Liver (tissue), 9 donors: ENCODE results near the gene INHBB. TPM values are rescaled to one million over a fixed set of nuclear protein-coding genes. Genes with fewer than 3 reads are reported as not detected.

ENCODE experiments used
- DNase-seq: peaks from one replicate; pipeline ENCODE4 v3.0.0-alpha.2; 2017; ENCODE audit warnings: low spot score
- H3K27ac ChIP-seq, 2 donors: one replicate each; pipeline ENCODE4 v1.7.0; 2013; ENCODE audit warnings: inconsistent platforms in 2 of 2, low read length in 2 of 2, control low read depth in 1 of 2, low read depth in 1 of 2, mild to moderate bottlenecking in 1 of 2
- H3K27me3 ChIP-seq, 4 donors: one replicate each; pipeline versions ENCODE4 v1.6.1 to v1.7.0; 2013; ENCODE audit warnings: low read length in 3 of 4, inconsistent platforms in 1 of 4, mild to moderate bottlenecking in 1 of 4, moderate library complexity in 1 of 4; ENCODE audit not compliant: control insufficient read depth in 4 of 4, insufficient read depth in 4 of 4
- H3K36me3 ChIP-seq, 4 donors: one replicate each; pipeline versions ENCODE4 v1.6.1 to v1.7.0; 2013; ENCODE audit warnings: low read length in 3 of 4, mild to moderate bottlenecking in 3 of 4, low read depth in 1 of 4, moderate library complexity in 1 of 4; ENCODE audit not compliant: control insufficient read depth in 4 of 4, insufficient read depth in 3 of 4
- H3K4me1 ChIP-seq, 4 donors: one replicate each; pipeline versions ENCODE4 v1.6.1 to v1.7.0; 2013; ENCODE audit warnings: low read length in 3 of 4, mild to moderate bottlenecking in 3 of 4, moderate library complexity in 1 of 4; ENCODE audit not compliant: control insufficient read depth in 4 of 4, insufficient read depth in 4 of 4
- H3K4me3 ChIP-seq, 3 donors: one replicate each; pipeline versions ENCODE4 v1.6.1 to v1.7.0; 2013; ENCODE audit warnings: low read length in 3 of 3, control low read depth in 1 of 3, low read depth in 1 of 3, mild to moderate bottlenecking in 1 of 3
- H3K9ac ChIP-seq, 2 donors: one replicate each; pipeline ENCODE4 v1.7.0; 2013; ENCODE audit warnings: low read length in 2 of 2, mild to moderate bottlenecking in 2 of 2, moderate library complexity in 2 of 2, control low read depth in 1 of 2, low read depth in 1 of 2
- H3K9me3 ChIP-seq, 4 donors: one replicate each; pipeline versions ENCODE4 v1.6.1 to v1.7.0; 2013; ENCODE audit warnings: low read length in 3 of 4; ENCODE audit not compliant: control insufficient read depth in 4 of 4
- EGR1 ChIP-seq, 2 donors: IDR thresholded peaks; 2 replicates each; pipeline ENCODE4 v1.6.1; 2016 to 2018; ENCODE audit warnings: antibody characterized with exemption in 2 of 2, low read depth in 2 of 2
- FOXA1 ChIP-seq: IDR thresholded peaks from 2 replicates; pipeline ENCODE4 v1.6.1; 2016; ENCODE audit warnings: antibody characterized with exemption
- FOXA2 ChIP-seq: IDR thresholded peaks from 2 replicates; pipeline ENCODE4 v1.6.1; 2016; ENCODE audit warnings: antibody characterized with exemption
- GABPA ChIP-seq, 2 donors: IDR thresholded peaks in 1 of 2; conservative IDR thresholded peaks in 1 of 2; 2 replicates each; pipeline ENCODE4 v1.6.1; 2016; ENCODE audit warnings: antibody characterized with exemption in 2 of 2, mild to moderate bottlenecking in 1 of 2, moderate library complexity in 1 of 2
- HNF4A ChIP-seq, 2 donors: conservative IDR thresholded peaks; 2 replicates each; pipeline ENCODE4 v1.6.1; 2016; ENCODE audit warnings: antibody characterized with exemption in 2 of 2, mild to moderate bottlenecking in 2 of 2
- HNF4G ChIP-seq: IDR thresholded peaks from 2 replicates; pipeline ENCODE4 v1.6.1; 2016; ENCODE audit warnings: antibody characterized with exemption
- JUND ChIP-seq, 2 donors: IDR thresholded peaks; 2 replicates each; pipeline ENCODE4 v1.6.1; 2016; ENCODE audit warnings: antibody characterized with exemption in 2 of 2
- NR2F2 ChIP-seq: IDR thresholded peaks from 2 replicates; pipeline ENCODE4 v1.6.1; 2016; ENCODE audit warnings: antibody characterized with exemption
- RAD21 ChIP-seq, 2 donors: IDR thresholded peaks; 2 replicates each; pipeline ENCODE4 v1.6.1; 2016; ENCODE audit warnings: antibody characterized with exemption in 2 of 2, mild to moderate bottlenecking in 2 of 2
- RXRA ChIP-seq, 2 donors: IDR thresholded peaks; 2 replicates each; pipeline ENCODE4 v1.6.1; 2017 to 2018; ENCODE audit warnings: antibody characterized with exemption in 2 of 2, mild to moderate bottlenecking in 1 of 2
- SP1 ChIP-seq: IDR thresholded peaks from 2 replicates; pipeline ENCODE4 v1.6.1; 2018; ENCODE audit warnings: antibody characterized with exemption, mild to moderate bottlenecking
- TAF1 ChIP-seq: conservative IDR thresholded peaks from 2 replicates; pipeline ENCODE4 v1.6.1; 2016; ENCODE audit warnings: antibody characterized with exemption, mild to moderate bottlenecking
- YY1 ChIP-seq: IDR thresholded peaks from 2 replicates; pipeline ENCODE4 v1.6.1; 2016; ENCODE audit warnings: antibody characterized with exemption, mild to moderate bottlenecking
- WGBS: extraction: QIAGEN DNeasy Blood & Tissue Kit; methylation state at CpG from one replicate; pipeline ENCODE4 v1.1.7; 2013; 5-methylcytosine and 5-hydroxymethylcytosine counted together
- polyA plus RNA-seq, 2 donors: library from polyadenylated mRNA; stranded (reverse) in 1 of 2; unstranded in 1 of 2; fragments of 200-250 nt in 1 of 2; fragments of >200 nt in 1 of 2; fragmentation: Nextera tagmentation in 1 of 2; extraction: Ambion mirVana in 1 of 2; gene quantifications; one replicate each; pipeline versions ENCODE4 v1.2.1 to v1.2.3, GENCODE V29; 2013 to 2015
- total RNA-seq, 2 donors: library from RNA; depleted of rRNA; stranded (reverse); fragments of >200 nt; gene quantifications; one replicate each; pipeline ENCODE4 v1.2.3, GENCODE V29; 2014
- TF ChIP-seq, protein P1 (sequence below): fragments of 150-350 bp; IDR thresholded peaks from 2 replicates; pipeline ENCODE4 v1.5.1; 2017; ENCODE audit warnings: improper control_type of control experiment, low read depth, low read length; ENCODE audit not compliant: missing input control
- TF ChIP-seq, protein P2 (sequence below): IDR thresholded peaks from 2 replicates; pipeline ENCODE4 v1.6.1; 2016; ENCODE audit warnings: antibody characterized with exemption, mild to moderate bottlenecking
- TF ChIP-seq, protein P3 (sequence below): IDR thresholded peaks from 2 replicates; pipeline ENCODE4 v1.6.1; 2016; ENCODE audit warnings: antibody characterized with exemption
- TF ChIP-seq, protein P4 (sequence below): IDR thresholded peaks from 2 replicates; pipeline ENCODE4 v1.6.1; 2016; ENCODE audit warnings: antibody characterized with exemption
- TF ChIP-seq, protein P5 (sequence below): IDR thresholded peaks from 2 replicates; pipeline ENCODE4 v1.6.1; 2016; ENCODE audit warnings: antibody characterized with exemption
- donor health status: healthy.
- donor health status: healthy.
- donor health status: healthy.
- donor health status: healthy.
- donor health status: healthy.

The INHBB gene
- total and polyA plus RNA-seq, 4 donors, result 0.36 to 7.4 (median 2.1) TPM

DNA sequence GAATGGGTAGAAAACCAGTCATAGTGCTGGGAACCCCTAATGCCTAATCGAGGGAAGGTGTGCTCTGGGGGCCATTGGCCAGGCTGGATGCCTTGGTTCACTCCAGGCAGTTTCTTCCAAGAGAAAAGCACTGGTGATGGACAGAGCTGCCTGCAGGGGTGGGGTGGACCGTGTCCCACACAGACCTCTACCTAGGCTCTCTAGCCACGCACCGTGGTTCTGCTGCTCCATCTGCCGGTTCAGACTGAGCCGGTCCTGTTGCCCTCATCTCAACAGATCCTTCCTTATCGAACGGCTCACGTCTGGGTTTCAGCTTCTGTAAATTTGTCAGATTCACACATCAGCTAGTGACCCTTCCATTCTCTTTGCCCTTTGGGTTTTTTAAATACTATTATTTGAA is 46.9 kb upstream of the INHBB start:
- no peak overlapping the region for H3K27ac ChIP-seq
- DNase-seq, result no peak
- no peak overlapping the region for H3K4me3 ChIP-seq
- 96% methylated on average over 9 of the region's 9 CpGs for whole genome bisulfite sequencing
- no peaks in the 10 kb centered on the region for H3K9me3 ChIP-seq
- no peaks in the 10 kb centered on the region for H3K27me3 ChIP-seq
- peaks cover 0 to 9% (median 5%) of the 10 kb centered on the region in 4 donors for H3K36me3 ChIP-seq
- H3K4me1 ChIP-seq, result no peaks in the 10 kb centered on the region
- TF ChIP-seq EGR1 (IDR thresholded peaks at IDR 0.05; ENCODE audit: low read depth in 2 of 2) (no peak), FOXA2 (no peak), SP1 (no peak), TAF1 (no peak), GABPA (IDR thresholded peaks at IDR 0.05 in 1 of 2, conservative IDR thresholded peaks at IDR 0.05 in 1 of 2) (no peak), RAD21 (IDR thresholded peaks at IDR 0.05) (no peak), HNF4A (conservative IDR thresholded peaks at IDR 0.05) (no peak), NR2F2 (no peak), RXRA (IDR thresholded peaks at IDR 0.05) (no peak), FOXA1 (no peak), YY1 (no peak)
- TF ChIP-seq, protein P1, sequence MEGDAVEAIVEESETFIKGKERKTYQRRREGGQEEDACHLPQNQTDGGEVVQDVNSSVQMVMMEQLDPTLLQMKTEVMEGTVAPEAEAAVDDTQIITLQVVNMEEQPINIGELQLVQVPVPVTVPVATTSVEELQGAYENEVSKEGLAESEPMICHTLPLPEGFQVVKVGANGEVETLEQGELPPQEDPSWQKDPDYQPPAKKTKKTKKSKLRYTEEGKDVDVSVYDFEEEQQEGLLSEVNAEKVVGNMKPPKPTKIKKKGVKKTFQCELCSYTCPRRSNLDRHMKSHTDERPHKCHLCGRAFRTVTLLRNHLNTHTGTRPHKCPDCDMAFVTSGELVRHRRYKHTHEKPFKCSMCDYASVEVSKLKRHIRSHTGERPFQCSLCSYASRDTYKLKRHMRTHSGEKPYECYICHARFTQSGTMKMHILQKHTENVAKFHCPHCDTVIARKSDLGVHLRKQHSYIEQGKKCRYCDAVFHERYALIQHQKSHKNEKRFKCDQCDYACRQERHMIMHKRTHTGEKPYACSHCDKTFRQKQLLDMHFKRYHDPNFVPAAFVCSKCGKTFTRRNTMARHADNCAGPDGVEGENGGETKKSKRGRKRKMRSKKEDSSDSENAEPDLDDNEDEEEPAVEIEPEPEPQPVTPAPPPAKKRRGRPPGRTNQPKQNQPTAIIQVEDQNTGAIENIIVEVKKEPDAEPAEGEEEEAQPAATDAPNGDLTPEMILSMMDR, result no peak
- TF ChIP-seq, protein P2, sequence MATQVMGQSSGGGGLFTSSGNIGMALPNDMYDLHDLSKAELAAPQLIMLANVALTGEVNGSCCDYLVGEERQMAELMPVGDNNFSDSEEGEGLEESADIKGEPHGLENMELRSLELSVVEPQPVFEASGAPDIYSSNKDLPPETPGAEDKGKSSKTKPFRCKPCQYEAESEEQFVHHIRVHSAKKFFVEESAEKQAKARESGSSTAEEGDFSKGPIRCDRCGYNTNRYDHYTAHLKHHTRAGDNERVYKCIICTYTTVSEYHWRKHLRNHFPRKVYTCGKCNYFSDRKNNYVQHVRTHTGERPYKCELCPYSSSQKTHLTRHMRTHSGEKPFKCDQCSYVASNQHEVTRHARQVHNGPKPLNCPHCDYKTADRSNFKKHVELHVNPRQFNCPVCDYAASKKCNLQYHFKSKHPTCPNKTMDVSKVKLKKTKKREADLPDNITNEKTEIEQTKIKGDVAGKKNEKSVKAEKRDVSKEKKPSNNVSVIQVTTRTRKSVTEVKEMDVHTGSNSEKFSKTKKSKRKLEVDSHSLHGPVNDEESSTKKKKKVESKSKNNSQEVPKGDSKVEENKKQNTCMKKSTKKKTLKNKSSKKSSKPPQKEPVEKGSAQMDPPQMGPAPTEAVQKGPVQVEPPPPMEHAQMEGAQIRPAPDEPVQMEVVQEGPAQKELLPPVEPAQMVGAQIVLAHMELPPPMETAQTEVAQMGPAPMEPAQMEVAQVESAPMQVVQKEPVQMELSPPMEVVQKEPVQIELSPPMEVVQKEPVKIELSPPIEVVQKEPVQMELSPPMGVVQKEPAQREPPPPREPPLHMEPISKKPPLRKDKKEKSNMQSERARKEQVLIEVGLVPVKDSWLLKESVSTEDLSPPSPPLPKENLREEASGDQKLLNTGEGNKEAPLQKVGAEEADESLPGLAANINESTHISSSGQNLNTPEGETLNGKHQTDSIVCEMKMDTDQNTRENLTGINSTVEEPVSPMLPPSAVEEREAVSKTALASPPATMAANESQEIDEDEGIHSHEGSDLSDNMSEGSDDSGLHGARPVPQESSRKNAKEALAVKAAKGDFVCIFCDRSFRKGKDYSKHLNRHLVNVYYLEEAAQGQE, result no peak
- TF ChIP-seq, protein P3, sequence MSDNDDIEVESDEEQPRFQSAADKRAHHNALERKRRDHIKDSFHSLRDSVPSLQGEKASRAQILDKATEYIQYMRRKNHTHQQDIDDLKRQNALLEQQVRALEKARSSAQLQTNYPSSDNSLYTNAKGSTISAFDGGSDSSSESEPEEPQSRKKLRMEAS, result no peak
- TF ChIP-seq, protein P4, sequence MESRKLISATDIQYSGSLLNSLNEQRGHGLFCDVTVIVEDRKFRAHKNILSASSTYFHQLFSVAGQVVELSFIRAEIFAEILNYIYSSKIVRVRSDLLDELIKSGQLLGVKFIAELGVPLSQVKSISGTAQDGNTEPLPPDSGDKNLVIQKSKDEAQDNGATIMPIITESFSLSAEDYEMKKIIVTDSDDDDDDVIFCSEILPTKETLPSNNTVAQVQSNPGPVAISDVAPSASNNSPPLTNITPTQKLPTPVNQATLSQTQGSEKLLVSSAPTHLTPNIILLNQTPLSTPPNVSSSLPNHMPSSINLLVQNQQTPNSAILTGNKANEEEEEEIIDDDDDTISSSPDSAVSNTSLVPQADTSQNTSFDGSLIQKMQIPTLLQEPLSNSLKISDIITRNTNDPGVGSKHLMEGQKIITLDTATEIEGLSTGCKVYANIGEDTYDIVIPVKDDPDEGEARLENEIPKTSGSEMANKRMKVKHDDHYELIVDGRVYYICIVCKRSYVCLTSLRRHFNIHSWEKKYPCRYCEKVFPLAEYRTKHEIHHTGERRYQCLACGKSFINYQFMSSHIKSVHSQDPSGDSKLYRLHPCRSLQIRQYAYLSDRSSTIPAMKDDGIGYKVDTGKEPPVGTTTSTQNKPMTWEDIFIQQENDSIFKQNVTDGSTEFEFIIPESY, result no peak
- TF ChIP-seq, protein P5, sequence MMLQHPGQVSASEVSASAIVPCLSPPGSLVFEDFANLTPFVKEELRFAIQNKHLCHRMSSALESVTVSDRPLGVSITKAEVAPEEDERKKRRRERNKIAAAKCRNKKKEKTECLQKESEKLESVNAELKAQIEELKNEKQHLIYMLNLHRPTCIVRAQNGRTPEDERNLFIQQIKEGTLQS, result no peak
- no peak overlapping the region for H3K9ac ChIP-seq

DNA sequence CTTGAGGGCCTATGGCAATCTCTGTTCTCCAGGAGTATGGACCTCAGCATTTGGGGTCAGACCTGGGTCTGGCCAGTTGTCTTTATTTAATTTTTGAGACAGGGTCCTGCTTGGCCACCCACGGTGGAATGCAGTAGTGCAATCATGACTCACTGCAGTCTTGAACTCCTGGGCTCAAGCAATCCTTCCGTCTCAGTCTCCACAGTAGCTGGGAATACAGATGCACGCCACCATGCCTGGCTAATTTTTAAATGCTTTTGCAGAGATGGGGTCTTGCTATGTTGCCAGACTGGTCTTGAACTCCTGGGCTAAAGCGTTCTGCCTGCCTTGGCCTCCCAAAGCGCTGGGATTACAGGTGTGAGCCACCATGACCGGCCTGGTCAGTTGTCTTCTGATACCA is 46.4 kb upstream of the INHBB start:
- Histone ChIP-seq H3K9ac (no peak overlapping the region), H3K36me3 (peaks cover 0 to 9% (median 4%) of the 10 kb centered on the region in 4 donors), H3K9me3 (no peaks in the 10 kb centered on the region), H3K27ac (no peak overlapping the region), H3K4me1 (no peaks in the 10 kb centered on the region), H3K4me3 (no peak overlapping the region), H3K27me3 (no peaks in the 10 kb centered on the region)
- no peak for DNase-seq
- WGBS, result 97% methylated on average over 6 of the region's 6 CpGs
- TF ChIP-seq GABPA (IDR thresholded peaks at IDR 0.05 in 1 of 2, conservative IDR thresholded peaks at IDR 0.05 in 1 of 2), result no peak
- TF ChIP-seq, protein P1, result no peak
- TF ChIP-seq EGR1 (IDR thresholded peaks at IDR 0.05; ENCODE audit: low read depth in 2 of 2), result no peak
- TF ChIP-seq, protein P2, result no peak
- no peak for TF ChIP-seq JUND (IDR thresholded peaks at IDR 0.05)
- no peak for TF ChIP-seq RXRA (IDR thresholded peaks at IDR 0.05)
- no peak for TF ChIP-seq HNF4G
